ENCODE measurements around the gene ANKRD29.
A peak's percentile ranks its signal among the peaks of the same experiment; 100 is the strongest.
"Not testable (repeated sequence)": the region's sequence is repeated elsewhere in the genome, so short reads cannot be mapped to it uniquely, and the experiment has no call there.

Gene ANKRD29

DNA sequence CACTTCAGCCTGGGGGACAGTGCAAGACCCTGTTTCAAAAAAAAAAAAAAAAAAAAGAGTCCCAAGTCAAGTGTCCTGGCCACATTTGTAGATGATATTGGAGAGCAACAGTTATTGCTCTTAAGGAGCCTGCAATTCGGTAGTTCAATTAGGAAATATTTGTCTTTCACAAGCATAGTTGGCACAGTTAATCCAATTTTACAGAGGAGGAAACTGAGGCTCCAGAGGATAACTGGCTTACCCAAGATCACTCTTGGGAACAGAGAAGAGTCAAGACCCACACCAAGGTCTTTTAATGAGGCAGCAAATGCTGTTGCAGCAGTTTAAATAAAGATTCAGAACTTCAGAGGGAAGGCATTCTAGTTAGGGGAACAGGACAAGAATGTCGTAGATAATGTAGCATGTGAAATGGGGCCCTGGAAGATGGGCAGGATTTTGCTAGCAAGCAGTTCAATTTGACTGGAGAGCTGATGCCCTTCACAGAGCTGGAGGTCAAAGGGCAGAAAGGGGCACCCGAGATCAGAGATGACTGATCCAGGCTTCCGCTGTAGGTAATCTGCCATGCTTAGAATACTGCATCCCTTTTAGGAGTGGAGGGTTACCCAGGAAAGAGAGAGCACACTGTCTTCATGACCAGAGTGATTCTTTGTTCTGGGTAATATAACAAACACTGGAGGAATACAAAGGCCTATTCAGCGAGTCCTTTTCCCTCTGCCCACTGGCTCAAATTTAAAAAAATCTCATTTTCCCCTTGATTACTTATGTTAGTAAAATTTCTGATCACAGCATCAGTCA is 79.4 kb downstream of the ANKRD29 start:
- DNase-seq (ENCODE audit: low read depth): no peak

DNA sequence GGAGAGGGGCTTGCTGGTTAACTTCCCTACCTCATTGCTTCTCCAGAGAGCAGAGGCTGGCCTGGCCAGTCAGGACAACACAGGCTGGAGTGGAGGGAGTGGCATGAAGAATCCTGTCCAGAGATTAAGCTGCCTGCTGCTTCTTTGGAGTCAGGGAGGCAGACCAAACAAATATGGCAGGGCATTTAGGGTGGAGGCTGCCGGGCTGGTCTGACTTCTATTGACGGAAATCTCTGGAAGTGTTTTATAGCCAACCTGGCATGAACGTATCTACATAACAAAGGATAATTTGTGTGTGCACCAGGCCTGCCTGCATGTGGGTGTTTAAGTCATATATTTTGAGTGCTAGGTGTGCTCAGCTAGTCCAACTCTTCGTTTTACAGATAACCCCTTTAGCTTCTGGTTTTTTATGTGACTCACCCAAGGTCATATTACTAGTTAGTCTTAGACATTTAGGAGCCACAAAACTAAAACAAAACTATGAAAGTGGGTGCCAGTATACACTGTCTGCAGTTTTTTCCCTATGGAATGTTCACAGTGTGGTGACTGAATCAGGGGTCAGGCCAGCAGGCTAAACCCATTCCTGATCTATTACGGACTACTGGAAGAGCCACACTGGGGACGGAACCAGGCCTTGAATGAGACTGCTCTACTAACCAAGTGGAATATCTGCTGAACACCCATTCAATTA is 81.9 kb downstream of the ANKRD29 start:
- no peak for DNase-seq (ENCODE audit: low read depth)

DNA sequence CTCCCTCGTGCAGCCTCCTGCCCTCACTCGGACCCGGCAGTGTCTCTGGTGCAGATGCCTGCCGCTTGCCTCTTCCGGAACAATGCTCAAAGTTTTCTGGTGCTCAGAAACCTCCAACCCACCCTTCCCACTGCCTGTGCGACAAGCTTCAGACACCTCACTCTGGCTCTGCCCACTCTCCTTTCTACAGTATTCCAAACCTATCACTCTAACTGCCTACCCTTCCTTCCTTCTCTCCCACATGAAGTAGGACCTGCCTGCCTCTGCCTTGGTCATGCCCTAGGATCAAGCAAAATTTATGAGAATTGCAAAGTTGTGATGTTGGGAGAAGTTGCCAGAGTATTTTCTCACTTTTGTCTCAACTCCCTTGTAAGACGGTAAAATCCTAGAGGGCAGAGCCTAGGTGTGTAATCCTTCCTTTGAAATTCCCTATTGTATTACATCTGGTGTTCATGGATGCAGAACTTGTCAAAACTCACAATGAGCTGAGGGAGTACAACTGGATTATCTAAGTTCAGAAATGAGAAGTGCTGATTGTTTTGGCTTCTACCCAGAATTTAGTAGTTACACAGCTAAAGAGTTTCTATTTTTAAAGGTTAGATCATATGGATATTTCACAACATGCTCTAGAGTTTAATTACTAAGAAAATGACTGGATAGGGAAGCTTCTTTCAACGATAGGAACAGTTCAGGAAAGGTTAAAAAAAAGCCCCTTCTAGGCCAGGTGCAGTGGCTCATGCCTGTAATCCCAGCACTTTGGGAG is 83.6 kb downstream of the ANKRD29 start:
- DNase-seq (ENCODE audit: low read depth): no peak

DNA sequence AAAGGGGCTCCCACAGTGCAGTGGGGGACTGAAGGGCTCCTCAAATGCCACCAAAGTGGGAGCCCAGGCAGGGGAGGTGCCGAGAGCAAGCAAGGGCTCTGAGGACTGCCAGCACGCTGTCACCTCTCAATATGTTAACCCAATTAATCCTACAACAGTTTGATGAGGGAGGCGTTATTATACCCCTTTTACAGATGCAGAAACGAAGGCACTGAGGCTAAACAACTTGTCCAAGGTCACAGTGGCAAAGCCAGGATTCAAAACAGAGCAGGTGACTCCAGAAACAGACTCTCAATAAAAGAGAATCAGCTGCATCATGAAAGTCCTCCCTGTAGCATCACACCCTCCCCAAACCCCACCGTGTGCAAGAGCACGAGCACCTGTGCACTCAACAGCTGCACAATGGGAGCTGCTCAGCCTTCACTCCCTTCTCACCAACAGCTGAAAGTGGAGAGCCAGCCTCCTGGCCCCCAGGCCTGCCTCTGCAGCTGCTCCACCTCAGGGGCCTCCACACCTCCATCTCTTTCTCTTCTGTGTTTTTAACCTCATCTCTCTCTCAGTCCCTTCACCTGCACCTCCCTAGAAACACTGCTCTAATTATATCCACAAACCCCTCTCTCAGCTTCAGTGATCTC is 84.5 kb downstream of the ANKRD29 start:
- DNase-seq (ENCODE audit: low read depth): no peak

DNA sequence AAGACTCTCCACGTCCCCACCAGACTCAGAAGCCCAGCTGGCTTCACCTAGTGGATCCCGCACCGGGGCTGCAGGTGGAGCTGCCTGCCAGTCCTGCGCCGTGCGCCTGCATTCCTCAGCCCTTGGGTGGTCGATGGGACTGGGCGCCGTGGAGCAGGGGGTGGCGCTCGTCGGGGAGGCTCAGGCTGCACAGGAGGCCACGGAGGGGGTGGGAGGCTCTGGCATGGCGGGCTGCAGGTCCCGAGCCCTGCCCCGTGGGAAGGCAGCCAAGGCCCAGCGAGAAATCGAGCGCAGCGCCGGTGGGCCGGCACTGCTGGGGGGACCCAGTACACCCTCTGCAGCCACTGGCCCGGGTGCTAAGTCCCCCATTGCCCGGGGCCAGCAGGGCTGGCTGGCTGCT is 85.2 kb downstream of the ANKRD29 start:
- not testable (repeated sequence) for DNase-seq (ENCODE audit: low read depth)

DNA sequence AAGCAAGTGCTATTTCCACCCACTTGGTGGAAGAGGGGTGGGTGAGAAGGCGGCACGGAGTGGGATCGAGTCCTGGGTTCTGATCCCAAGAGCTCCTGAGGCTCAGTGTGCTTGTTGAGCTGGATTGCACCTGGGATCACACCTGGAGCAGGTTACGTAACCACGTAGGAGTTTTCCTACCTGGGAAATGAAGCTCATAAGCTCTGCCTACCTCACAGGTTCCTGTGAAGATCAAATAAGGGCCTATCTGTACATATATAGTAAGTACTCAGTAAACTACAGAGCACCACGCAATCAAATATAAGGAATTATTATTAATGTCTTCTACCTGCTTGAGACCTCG is 87.4 kb downstream of the ANKRD29 start:
- DNase-seq (ENCODE audit: low read depth): no peak

DNA sequence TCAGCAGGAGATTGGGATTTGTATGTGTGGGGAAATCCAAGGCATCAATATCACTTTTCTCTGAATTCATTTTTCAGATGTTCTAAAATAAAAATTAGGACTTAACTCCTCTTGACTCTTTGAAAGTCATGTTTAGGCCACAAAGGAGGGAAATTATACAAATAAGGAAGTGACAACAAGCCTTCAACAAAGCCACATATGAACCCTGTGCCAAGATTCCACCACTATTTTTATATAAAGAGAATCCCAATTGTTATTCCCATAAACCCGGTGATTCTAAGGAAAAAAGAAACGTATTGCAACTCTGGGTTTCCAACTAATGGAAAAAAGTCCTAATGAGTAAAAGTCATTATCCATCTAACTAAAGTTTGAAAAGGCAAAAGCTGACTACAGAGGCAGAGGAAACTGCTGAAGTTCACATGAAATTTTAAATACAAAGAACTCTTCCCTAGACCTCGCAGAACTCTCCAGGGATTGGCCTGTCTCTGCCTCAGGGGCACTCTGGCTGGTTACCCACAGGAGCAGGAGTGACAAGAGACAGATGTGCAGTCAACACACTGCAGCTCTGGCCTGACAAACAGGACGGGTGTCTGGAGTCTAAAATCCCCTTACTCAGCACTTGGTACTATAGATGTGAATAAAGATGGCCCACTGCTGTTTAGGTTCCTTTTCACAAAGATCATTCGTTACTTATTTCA is 88.0 kb downstream of the ANKRD29 start:
- DNase-seq (ENCODE audit: low read depth): no peak

DNA sequence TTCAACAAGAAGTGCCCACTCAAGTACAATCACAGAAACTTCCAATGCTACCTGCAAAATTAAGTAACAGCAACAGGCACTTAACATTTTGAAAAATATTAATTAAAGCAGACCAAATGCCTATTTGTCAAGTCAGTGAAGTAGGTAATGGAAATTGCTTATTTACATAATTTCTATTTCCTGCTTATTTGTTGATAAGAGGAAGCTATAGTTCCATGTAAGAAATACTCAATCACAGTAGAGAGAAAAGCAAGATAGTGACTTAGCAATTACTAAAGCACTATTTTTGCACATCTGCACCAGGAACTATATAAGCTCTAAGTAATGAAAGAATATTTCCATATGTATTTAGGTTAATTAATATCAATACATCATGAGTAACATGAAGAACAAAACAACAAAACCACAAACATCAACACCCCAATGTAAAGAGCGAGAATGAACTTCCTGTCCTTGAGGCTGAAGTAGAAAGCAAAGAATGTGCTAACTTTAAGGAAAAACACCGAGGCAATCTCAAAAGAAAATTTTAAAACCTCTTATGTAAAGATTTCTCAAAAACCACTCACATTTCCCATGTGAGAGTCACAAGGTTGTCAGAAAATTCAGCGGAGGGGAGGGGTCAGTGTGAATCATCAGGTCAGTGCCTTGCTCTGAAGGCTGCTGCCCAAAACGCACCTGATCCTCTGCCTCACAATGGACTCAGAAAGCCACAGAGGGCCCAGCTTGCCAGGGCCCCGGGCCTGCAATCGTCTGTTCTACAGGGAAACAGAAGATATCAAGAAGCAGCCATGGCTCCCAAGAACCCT is 88.9 kb downstream of the ANKRD29 start:
- DNase-seq (ENCODE audit: low read depth): peak; percentile 23

DNA sequence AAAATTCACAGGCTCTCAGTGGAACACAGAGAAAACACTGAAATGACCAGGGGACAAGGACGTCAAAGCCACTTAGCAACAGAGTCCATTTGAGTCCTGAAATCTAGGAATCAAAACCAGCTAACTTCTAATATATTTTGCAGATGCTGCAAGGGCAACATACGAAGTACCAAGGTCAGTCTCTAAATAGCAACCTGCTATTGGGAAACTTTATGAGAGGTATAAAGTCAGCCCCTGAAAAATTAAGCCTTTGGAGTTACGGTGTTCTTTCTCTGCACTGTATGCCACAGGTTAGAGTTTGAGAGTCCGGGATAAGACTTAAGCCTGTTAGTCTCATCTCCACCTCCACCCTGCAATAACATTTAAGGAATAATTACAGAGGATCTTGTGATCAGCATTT is 89.7 kb downstream of the ANKRD29 start:
- DNase-seq (ENCODE audit: low read depth): no peak

DNA sequence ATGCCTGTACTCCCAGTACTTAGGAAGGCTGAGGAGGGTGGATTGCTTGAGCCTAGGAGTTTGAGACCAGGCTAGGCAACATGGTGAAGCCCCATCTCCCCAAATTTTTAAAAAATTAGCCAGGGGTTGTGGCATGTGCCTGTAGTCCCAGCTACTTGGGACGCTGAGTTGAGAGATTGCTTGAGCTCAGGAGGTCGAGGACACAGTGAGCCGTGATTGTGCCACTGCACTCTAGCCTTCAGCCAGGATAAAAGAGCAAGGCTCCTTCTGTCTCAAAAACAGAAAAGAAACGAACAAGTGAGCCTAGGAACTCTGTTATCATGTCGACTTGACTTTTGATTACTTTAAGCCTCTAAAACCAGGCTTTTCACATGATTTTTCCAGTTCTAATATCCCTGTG is 90.1 kb downstream of the ANKRD29 start:
- DNase-seq (ENCODE audit: low read depth): no peak

DNA sequence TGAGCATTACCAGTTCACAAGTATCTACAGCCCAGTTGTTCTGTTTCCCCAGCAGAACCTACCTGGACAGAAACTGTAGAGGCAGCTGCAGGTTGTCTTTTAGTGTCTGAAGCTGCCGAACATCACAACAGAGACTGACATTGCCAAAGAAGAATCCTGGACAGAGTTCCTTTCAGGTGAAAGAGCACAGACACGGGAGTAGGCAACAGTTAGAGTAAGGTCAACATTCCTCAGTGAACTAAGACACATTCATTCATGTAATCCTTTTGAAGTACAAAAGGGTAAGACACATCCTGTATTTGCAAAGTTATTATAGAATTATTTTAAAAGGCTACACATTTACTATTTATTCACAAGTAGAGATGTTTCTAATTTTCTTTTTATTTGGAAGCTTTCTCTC is 90.7 kb downstream of the ANKRD29 start:
- no peak for DNase-seq (ENCODE audit: low read depth)

DNA sequence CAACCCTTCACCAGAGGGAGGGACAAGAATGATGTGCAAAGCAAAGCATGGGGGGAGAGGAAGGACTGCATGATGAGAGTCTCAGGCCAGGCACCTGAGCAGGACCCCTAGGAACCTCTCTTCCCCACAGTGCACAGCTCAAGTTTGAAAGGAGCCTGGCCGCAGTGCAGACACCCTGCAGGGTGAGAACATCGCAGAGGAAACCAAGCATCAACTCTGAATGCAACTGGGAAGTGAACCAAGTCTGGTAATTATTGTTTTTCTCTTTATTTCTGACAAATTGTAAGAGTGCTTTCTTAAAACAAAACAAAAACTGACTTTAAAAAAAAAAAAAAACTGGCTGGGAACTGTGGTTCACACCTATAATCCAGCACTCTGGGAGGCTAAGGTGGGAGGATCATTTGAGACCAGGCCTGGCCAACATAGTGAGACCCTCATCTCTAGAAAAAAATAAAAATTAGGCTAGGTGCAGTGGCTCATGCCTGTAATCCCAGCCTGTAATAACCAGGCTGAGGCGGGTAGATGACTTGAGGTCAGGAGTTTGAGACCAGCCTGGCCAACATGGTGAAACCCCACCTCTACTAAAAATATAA is 91.7 kb downstream of the ANKRD29 start:
- DNase-seq (ENCODE audit: low read depth): no peak

DNA sequence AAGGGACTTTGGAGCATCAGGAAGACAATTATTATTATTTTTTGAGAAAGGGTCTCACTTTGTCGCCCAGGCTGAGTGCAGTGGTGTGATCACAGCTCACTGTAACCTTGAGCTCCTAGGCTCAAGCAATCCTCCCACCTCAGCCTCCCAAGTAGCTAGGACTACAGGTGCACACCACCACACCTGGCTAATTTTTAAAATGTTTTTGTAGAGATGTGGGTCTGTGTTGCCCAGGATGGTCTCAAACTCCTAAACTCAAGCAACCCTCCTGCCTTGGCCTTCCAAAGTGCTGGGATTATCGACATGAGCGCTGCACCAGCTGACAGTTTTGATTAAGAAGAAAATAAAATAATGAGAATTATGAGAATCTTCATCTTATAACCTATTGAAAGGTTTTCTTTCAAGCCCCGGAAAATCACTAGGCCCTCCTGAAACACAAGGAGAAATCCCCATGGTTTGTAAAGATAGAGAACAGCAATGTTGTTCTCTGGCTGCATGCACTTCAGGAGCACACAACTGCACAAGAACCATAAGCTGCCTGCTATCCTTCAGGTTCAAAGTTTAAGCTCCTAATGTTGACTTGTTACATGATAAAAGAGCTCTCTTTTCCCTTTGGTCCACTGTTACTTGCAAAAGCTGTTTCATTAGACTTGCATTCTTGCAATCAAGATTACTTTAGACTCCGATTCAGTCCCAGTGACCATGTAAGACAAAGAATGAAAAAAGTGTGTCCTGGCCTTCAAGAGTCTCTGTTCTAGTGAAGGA is 93.2 kb downstream of the ANKRD29 start:
- DNase-seq (ENCODE audit: low read depth): no peak

DNA sequence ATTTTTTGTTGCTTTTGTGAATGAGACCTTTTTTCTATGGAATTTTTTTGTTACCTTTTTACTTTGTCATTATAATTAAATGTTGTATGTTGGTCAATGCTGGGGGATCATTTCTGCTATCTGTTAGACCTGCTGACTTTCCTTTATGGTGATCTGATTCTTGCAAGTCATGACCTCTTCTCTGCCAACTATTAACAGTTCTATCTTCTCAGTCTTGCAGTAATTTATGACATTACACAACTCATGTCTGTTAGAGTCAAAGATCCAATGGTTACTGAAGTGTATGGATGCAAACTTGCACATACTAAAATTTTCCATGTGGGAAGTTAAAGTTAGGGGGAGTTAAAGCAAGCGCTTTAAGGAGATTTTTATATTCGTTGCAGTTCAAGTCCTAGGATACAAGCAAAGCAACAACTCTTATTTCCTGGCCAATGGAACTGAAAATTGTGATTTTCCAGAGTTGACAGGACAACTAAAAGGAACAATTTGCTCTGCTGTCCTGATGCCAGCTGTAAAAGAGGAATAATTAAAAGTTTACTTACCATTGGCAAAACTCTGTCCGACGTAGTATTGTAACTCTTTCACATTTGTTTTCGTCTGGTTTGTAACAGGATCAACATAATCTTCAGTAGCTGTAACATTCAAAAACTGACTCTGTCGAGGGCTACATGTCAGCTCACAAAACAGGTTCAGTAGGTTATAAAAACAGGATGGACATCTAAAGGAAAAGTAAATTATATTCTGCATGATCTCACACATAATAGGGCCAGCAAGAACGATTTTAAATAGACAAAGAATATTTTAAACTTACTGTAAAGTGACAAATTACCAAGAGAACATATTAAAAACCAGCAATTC is 94.2 kb downstream of the ANKRD29 start:
- no peak for DNase-seq (ENCODE audit: low read depth)

DNA sequence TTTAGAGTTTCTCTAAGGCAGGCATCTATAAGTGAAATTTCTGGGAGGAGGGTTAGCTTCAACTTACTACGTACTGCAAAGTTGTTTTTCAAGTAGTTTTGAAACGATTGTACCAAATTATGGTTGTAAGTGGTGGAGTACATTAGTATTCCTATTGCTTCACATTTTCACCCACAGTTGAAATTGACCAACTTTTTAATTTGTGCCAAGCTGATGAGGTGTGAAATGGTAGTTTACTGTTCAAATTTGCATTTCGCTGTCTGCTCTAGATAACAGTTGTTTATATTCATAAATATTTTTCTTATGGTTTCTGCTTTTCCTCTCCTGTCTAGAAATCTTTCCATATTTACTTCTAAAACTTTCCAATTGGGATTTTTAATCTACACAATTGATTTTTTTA is 95.0 kb downstream of the ANKRD29 start:
- no peak for DNase-seq (ENCODE audit: low read depth)

DNA sequence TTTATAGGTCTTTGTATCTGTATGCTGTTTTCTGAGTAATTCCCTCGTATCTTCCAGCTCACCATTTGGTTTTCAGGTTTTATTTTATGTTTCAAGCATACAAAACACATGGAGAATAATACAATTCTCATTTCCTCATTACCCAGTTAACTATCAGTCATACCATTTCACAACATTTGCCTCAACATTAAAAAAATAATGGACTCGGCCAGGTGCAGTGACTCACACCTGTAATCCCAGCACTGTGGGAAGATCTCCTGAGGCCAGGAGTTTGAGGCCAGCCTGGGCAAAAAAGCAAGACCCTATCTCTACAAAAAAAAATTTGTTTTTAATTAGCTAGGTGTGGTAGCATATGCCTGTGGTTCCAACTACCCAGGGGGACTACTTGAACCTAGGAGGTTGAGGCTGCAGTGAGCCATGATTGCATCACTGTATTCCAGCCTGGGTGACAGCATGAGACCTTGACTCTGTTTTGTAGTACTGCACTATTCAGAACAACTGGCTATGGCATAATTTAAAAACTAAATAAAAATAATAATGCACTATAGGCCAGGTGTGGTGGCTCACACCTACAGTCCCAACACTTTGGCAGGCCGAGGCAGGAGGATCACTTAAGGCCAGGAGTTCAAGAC is 96.7 kb downstream of the ANKRD29 start:
- no peak for DNase-seq (ENCODE audit: low read depth)

DNA sequence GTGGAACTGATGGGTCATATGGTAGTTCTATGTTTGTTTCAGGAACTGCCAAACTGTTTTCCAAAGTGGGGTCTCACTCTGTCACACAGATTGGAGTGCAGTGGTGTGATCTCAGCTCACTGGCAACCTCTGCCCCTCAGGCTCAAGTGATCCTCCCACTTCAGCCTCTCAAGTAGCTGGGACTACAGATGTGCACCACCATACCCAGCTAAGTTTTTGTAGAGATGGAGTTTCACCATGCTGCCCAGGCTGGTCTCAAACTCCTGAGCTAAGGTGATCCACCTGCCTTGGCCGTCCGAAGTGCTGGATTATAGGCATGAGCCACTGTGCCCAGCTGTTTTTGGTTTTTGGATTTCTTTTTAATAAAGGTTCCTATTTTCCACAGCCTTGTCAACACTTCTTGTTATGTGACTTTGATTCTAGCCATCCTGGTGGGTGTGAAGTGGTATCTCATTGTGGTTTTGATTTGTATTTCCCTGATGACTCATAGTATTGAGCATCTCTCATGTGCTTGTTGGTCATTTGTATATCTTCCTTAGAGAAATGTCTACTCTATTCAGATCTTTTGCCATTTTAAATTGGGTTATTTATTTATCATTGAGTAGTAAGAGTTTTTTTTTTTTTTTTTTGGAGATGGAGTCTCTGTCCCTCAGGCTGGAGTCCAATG is 99.2 kb downstream of the ANKRD29 start:
- DNase-seq (ENCODE audit: low read depth): no peak

DNA sequence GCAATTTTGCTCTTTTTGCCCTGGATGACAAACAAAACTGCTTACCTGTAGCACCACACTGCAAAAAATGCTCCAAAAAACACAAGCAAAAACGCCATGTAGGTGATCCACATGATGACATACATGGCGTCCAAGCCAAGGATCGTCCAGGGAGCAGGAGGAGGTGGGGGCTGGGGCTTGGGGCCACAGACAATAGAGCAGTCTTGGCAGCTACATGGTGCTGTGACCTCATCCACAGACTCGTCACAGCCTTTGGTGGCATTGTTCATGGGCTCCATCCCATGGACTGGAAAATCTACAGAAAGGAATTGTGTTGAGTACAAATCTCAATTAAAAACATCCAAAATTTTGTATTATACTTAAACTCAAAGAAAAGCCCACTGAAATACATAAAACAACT is 102.5 kb downstream of the ANKRD29 start:
- no peak for DNase-seq (ENCODE audit: low read depth)

All from fibroblast of the conjunctiva (primary cell).